ENCODE results near the gene SEMA4B. TPM values are rescaled to one million over a fixed set of nuclear protein-coding genes. Genes with fewer than 3 reads are reported as not detected.
"Not testable (repeated sequence)": the region's sequence is repeated elsewhere in the genome, so short reads cannot be mapped to it uniquely, and the experiment has no call there.

SEMA4B gene
- total RNA-seq, 5 donors from 2014 or later (not counting 1 experiment from before 2014, with no cell fraction given): 11.7 to 34.7 (median 25.4) TPM

- DNase-seq; H3K36me3 Mint-ChIP-seq; H3K4me3 Mint-ChIP-seq; H3K9me3 ChIP-seq; H3K27ac ChIP-seq (ENCODE audit: low read length); POLR2A ChIA-PET; CTCF ChIA-PET; H3K27me3 ChIP-seq (replicated peaks in 1 of 2; ENCODE audit: control insufficient read depth in 2 of 2, extremely low read depth in 1 of 2, insufficient read depth in 2 of 2, low read length in 1 of 2); H3K27ac Mint-ChIP-seq; H3K9me3 Mint-ChIP-seq; ATAC-seq (replicated peaks in 1 of 4); H3K4me3 ChIP-seq (ENCODE audit: control insufficient read depth in 1 of 2, extremely low read depth in 1 of 2, low read length in 1 of 2); H3K36me3 ChIP-seq (ENCODE audit: control insufficient read depth in 2 of 2, extremely low read depth in 1 of 2, insufficient read depth in 1 of 2, low read length in 1 of 2); H3K27me3 Mint-ChIP-seq: not testable (repeated sequence)
- WGBS (ENCODE audit: insufficient coverage): 96% methylated on average over 4 of the region's 7 CpGs
- H3K4me1 Mint-ChIP-seq: peaks cover 29 to 43% (median 31%) of the 10 kb centered on the region in 3 donors
- peaks cover 22 to 42% of the 10 kb centered on the region in 2 experiments for H3K4me1 ChIP-seq (ENCODE audit: control insufficient read depth in 1 of 2, extremely low read depth in 1 of 2, insufficient read depth in 2 of 2, low read length in 2 of 2)
Observed at GRCh38 chr15:90188065-90188464, 13.1 kb upstream of the SEMA4B start.

GRCh38 chr15:90188914-90189748 is 12.0 kb upstream of the SEMA4B start:
- no peaks in the 10 kb centered on the region for H3K36me3 ChIP-seq (ENCODE audit: control insufficient read depth in 2 of 2, extremely low read depth in 1 of 2, insufficient read depth in 1 of 2, low read length in 1 of 2)
- ATAC-seq (replicated peaks in 1 of 4) (no peak), DNase-seq (no peak)
- Mint-ChIP-seq H3K9me3 (no peaks in the 10 kb centered on the region), H3K27me3 (no peaks in the 10 kb centered on the region), H3K4me1 (peaks cover 32 to 44% (median 35%) of the 10 kb centered on the region in 3 donors), H3K4me3 (no peak overlapping the region), H3K36me3 (no peaks in the 10 kb centered on the region), H3K27ac (peak overlapping the region in 1 of 2 donors; percentile 19)
- no peak overlapping the region for H3K27ac ChIP-seq (ENCODE audit: low read length)
- 69% methylated on average over 6 of the region's 8 CpGs for WGBS (ENCODE audit: insufficient coverage)
- no peaks in the 10 kb centered on the region for H3K27me3 ChIP-seq (replicated peaks in 1 of 2; ENCODE audit: control insufficient read depth in 2 of 2, extremely low read depth in 1 of 2, insufficient read depth in 2 of 2, low read length in 1 of 2)
- CTCF ChIA-PET: interaction anchor here (0.6 to 0.7 kb wide), 2 partner anchors 11 to 45 kb away, joined by 3 to 4 read pairs; no protein-coding TSS in a partner anchor
- no peak overlapping the region for H3K4me3 ChIP-seq (ENCODE audit: control insufficient read depth in 1 of 2, extremely low read depth in 1 of 2, low read length in 1 of 2)
- peaks cover 28 to 48% of the 10 kb centered on the region in 2 experiments for H3K4me1 ChIP-seq (ENCODE audit: control insufficient read depth in 1 of 2, extremely low read depth in 1 of 2, insufficient read depth in 2 of 2, low read length in 2 of 2)
- POLR2A ChIA-PET: interaction anchor here in 1 of 2 donors (0.6 kb wide), 1 partner anchor 45 kb away, joined by 3 read pairs; the partner anchor contains the start of gene CIB1
- no peaks in the 10 kb centered on the region for H3K9me3 ChIP-seq

- Mint-ChIP-seq H3K27ac (peak overlapping the region in 1 of 2 donors; percentile 0), H3K4me3 (no peak overlapping the region), H3K36me3 (no peaks in the 10 kb centered on the region), H3K9me3 (no peaks in the 10 kb centered on the region), H3K4me1 (peaks cover 29 to 45% (median 32%) of the 10 kb centered on the region in 3 donors), H3K27me3 (no peaks in the 10 kb centered on the region)
- no peaks in the 10 kb centered on the region for H3K36me3 ChIP-seq (ENCODE audit: control insufficient read depth in 2 of 2, extremely low read depth in 1 of 2, insufficient read depth in 1 of 2, low read length in 1 of 2)
- ChIA-PET POLR2A (interaction anchor here in 1 of 2 donors (0.5 to 0.6 kb wide), 2 partner anchors 44 to 233 kb away, joined by 3 read pairs; partner anchors contain the start of gene CIB1), CTCF (interaction anchor here in 1 of 2 donors (0.6 kb wide), 1 partner anchor 46 kb away, joined by 4 read pairs; no protein-coding TSS in a partner anchor)
- H3K4me1 ChIP-seq (ENCODE audit: control insufficient read depth in 1 of 2, extremely low read depth in 1 of 2, insufficient read depth in 2 of 2, low read length in 2 of 2): peaks cover 27 to 42% of the 10 kb centered on the region in 2 experiments
- no peak overlapping the region for H3K27ac ChIP-seq (ENCODE audit: low read length)
- no peaks in the 10 kb centered on the region for H3K9me3 ChIP-seq
- ATAC-seq (replicated peaks in 1 of 4): no peak
- H3K27me3 ChIP-seq (replicated peaks in 1 of 2; ENCODE audit: control insufficient read depth in 2 of 2, extremely low read depth in 1 of 2, insufficient read depth in 2 of 2, low read length in 1 of 2): no peaks in the 10 kb centered on the region
- 80% methylated on average over 7 of the region's 10 CpGs for WGBS (ENCODE audit: insufficient coverage)
- no peak for DNase-seq
- no peak overlapping the region for H3K4me3 ChIP-seq (ENCODE audit: control insufficient read depth in 1 of 2, extremely low read depth in 1 of 2, low read length in 1 of 2)
Observed at GRCh38 chr15:90189781-90190467, 11.2 kb upstream of the SEMA4B start.

GRCh38 chr15:90190606-90191343 is 10.4 kb upstream of the SEMA4B start:
- Mint-ChIP-seq H3K36me3 (no peaks in the 10 kb centered on the region), H3K4me1 (peaks cover 23 to 41% (median 26%) of the 10 kb centered on the region in 3 donors), H3K27ac (peak overlapping the region; percentile 0 to 2), H3K4me3 (peak overlapping the region in 1 of 3 donors; percentile 81), H3K9me3 (no peaks in the 10 kb centered on the region), H3K27me3 (no peaks in the 10 kb centered on the region)
- no peak overlapping the region for H3K4me3 ChIP-seq (ENCODE audit: control insufficient read depth in 1 of 2, extremely low read depth in 1 of 2, low read length in 1 of 2)
- H3K27ac ChIP-seq (ENCODE audit: low read length): peak overlapping the region; percentile 32
- WGBS (ENCODE audit: insufficient coverage): 87% methylated on average over 8 of the region's 10 CpGs
- CTCF ChIA-PET: no interaction called here
- H3K4me1 ChIP-seq (ENCODE audit: control insufficient read depth in 1 of 2, extremely low read depth in 1 of 2, insufficient read depth in 2 of 2, low read length in 2 of 2): peaks cover 23 to 35% of the 10 kb centered on the region in 2 experiments
- no peaks in the 10 kb centered on the region for H3K36me3 ChIP-seq (ENCODE audit: control insufficient read depth in 2 of 2, extremely low read depth in 1 of 2, insufficient read depth in 1 of 2, low read length in 1 of 2)
- H3K27me3 ChIP-seq (replicated peaks in 1 of 2; ENCODE audit: control insufficient read depth in 2 of 2, extremely low read depth in 1 of 2, insufficient read depth in 2 of 2, low read length in 1 of 2): no peaks in the 10 kb centered on the region
- H3K9me3 ChIP-seq: no peaks in the 10 kb centered on the region
- DNase-seq (no peak), ATAC-seq (replicated peaks in 1 of 4) (no peak)
- POLR2A ChIA-PET: no interaction called here

- H3K4me3 Mint-ChIP-seq: peak overlapping the region in 2 of 3 donors; percentile 43 to 81
- POLR2A ChIA-PET: interaction anchor here (0.6 to 1.5 kb wide), 3 partner anchors 34 to 97 kb away, joined by 6 to 11 read pairs (median 8); partner anchors contain the start of genes CIB1 (in 1 of the 2) and GDPGP1 (in 1 of the 2)
- H3K9me3 Mint-ChIP-seq: no peaks in the 10 kb centered on the region
- Histone ChIP-seq H3K27ac (ENCODE audit: low read length) (peak overlapping the region; percentile 32), H3K4me3 (ENCODE audit: control insufficient read depth in 1 of 2, extremely low read depth in 1 of 2, low read length in 1 of 2) (no peak overlapping the region), H3K9me3 (no peaks in the 10 kb centered on the region), H3K36me3 (ENCODE audit: control insufficient read depth in 2 of 2, extremely low read depth in 1 of 2, insufficient read depth in 1 of 2, low read length in 1 of 2) (no peaks in the 10 kb centered on the region), H3K4me1 (ENCODE audit: control insufficient read depth in 1 of 2, extremely low read depth in 1 of 2, insufficient read depth in 2 of 2, low read length in 2 of 2) (peaks cover 23 to 31% of the 10 kb centered on the region in 2 experiments), H3K27me3 (replicated peaks in 1 of 2; ENCODE audit: control insufficient read depth in 2 of 2, extremely low read depth in 1 of 2, insufficient read depth in 2 of 2, low read length in 1 of 2) (no peaks in the 10 kb centered on the region)
- CTCF ChIA-PET: no interaction called here
- WGBS (ENCODE audit: insufficient coverage): no CpG with 5 or more reads among the region's 3 CpGs
- DNase-seq: no peak
- no peaks in the 10 kb centered on the region for H3K27me3 Mint-ChIP-seq
- peaks cover 23 to 41% (median 26%) of the 10 kb centered on the region in 3 donors for H3K4me1 Mint-ChIP-seq
- peak overlapping the region; percentile 81 to 89 for H3K27ac Mint-ChIP-seq
- no peaks in the 10 kb centered on the region for H3K36me3 Mint-ChIP-seq
- no peak for ATAC-seq (replicated peaks in 1 of 4)
Observed at GRCh38 chr15:90191344-90191687, 9.8 kb upstream of the SEMA4B start.
